Kidney (tissue), 14 donors: ENCODE data around the gene DHDH. TPM values are rescaled to one million over a fixed set of nuclear protein-coding genes. Genes with fewer than 3 reads are reported as not detected.

Source experiments
- DNase-seq, 5 donors: peaks; one replicate each; pipeline ENCODE4 v3.0.0-alpha.2; 2013 to 2020
- FAIRE-seq: peaks from 2 replicates; lab custom pipeline; 2012; peaks lifted over from hg19 to GRCh38; lab: Jason Lieb, UNC
- H3K27ac ChIP-seq, 2 donors: one replicate each; pipeline ENCODE4 v1.7.0; 2013; ENCODE audit warnings: low read depth in 2 of 2, low read length in 2 of 2, inconsistent platforms in 1 of 2
- H3K27me3 ChIP-seq: one replicate; pipeline ENCODE4 v1.7.1; 2013; ENCODE audit warnings: low read length, inconsistent platforms; ENCODE audit not compliant: control insufficient read depth, insufficient read depth
- H3K36me3 ChIP-seq, 3 donors: one replicate each; pipeline versions ENCODE4 v1.7.0 to v1.7.1; 2013; ENCODE audit warnings: low read length in 3 of 3, control low read depth in 1 of 3, inconsistent platforms in 1 of 3; ENCODE audit not compliant: insufficient read depth in 3 of 3, control insufficient read depth in 2 of 3
- H3K4me1 ChIP-seq, 3 donors: one replicate each; pipeline versions ENCODE4 v1.7.0 to v1.7.1; 2013; ENCODE audit warnings: low read length in 3 of 3, inconsistent platforms in 1 of 3, low read depth in 1 of 3; ENCODE audit not compliant: control insufficient read depth in 2 of 3, insufficient read depth in 2 of 3
- H3K4me3 ChIP-seq, 3 donors: one replicate each; pipeline versions ENCODE4 v1.7.0 to v1.8.1; 2013; ENCODE audit warnings: low read length in 3 of 3, control low read depth in 1 of 3, inconsistent platforms in 1 of 3
- H3K9ac ChIP-seq, 3 donors: one replicate each; pipeline versions ENCODE4 v1.7.0 to v1.7.1; 2013; ENCODE audit warnings: low read length in 3 of 3, control low read depth in 1 of 3, inconsistent platforms in 1 of 3
- H3K9me3 ChIP-seq, 3 donors: one replicate each; pipeline versions ENCODE4 v1.7.0 to v1.7.1; 2013; ENCODE audit warnings: low read length in 3 of 3, control low read depth in 1 of 3, inconsistent platforms in 1 of 3; ENCODE audit not compliant: control insufficient read depth in 2 of 3, insufficient read depth in 1 of 3
- intact Hi-C: fragments of 100-400 bp; cut with DNase I; formaldehyde crosslinking; loops from one replicate; pipeline ENCODE4 v1.11.1; 2022
- polyA plus RNA-seq: library from polyadenylated mRNA; stranded (reverse); fragments of 350-450 nt; fragmentation: Illumina TruSeq; extraction: RNeasy Lipid Tissue Mini Kit (QIAGEN cat#74804); gene quantifications from one replicate; pipeline ENCODE4 v1.2.3, GENCODE V29; 2014; ENCODE audit warnings: low read depth, low replicate concordance; ENCODE audit not compliant: insufficient read depth
- total RNA-seq: library from RNA; stranded (reverse); fragmentation: NEBNext Ultra II Directional; extraction: Animal tissue kit (Norgen Biotek cat#: 25700); gene quantifications from one replicate; pipeline ENCODE4 v1.2.1, GENCODE V29; 2021
- TF ChIP-seq, protein P1 (sequence below): IDR thresholded peaks from 3 replicates; pipeline ENCODE4 v1.5.1; 2012; ENCODE audit warnings: mild to moderate bottlenecking, moderate library complexity, borderline replicate concordance; ENCODE audit not compliant: insufficient read depth; ENCODE audit errors: extremely low read depth
- donor health status: control.
- donor health status: control.
- donor health status: control.
- donor health status: control.
- donor health status: control.
- donor health status: DM: yes; HTN: yes; CAD: no.
- donor health status: Normal renal cell carcinoma (clear cell type).

Gene DHDH
- total and polyA plus RNA-seq, 2 donors from 2014 or later = 0.60 to 26.3 TPM

GRCh38 chr19:48928164-48929025, 5.1 kb upstream of the DHDH start:
- intact Hi-C loops = no loop called here
- no peak overlapping the region for H3K27ac ChIP-seq

DNA sequence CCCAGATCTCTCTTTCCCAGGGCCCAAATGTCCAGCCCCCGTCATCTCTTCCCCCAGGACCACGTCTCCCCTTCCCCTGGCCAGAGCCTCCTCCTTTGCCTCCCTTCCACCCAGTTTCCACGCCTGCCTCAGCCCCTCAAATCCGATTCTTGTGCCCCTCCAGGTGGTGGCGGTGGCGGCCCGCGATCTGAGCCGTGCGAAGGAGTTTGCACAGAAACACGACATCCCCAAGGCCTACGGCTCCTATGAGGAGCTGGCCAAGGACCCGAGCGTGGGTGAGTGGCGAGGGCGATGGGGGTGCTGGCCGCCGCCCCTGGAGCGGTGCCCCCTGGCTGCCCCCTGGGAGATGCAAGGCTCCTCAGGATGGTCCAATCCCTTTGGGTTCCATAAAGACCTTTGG, 1.3 kb downstream of the DHDH start:
- TF ChIP-seq, protein P1, sequence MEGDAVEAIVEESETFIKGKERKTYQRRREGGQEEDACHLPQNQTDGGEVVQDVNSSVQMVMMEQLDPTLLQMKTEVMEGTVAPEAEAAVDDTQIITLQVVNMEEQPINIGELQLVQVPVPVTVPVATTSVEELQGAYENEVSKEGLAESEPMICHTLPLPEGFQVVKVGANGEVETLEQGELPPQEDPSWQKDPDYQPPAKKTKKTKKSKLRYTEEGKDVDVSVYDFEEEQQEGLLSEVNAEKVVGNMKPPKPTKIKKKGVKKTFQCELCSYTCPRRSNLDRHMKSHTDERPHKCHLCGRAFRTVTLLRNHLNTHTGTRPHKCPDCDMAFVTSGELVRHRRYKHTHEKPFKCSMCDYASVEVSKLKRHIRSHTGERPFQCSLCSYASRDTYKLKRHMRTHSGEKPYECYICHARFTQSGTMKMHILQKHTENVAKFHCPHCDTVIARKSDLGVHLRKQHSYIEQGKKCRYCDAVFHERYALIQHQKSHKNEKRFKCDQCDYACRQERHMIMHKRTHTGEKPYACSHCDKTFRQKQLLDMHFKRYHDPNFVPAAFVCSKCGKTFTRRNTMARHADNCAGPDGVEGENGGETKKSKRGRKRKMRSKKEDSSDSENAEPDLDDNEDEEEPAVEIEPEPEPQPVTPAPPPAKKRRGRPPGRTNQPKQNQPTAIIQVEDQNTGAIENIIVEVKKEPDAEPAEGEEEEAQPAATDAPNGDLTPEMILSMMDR = no peak

More at GRCh38 chr19:48928164-48929025, 5.1 kb upstream of the DHDH start:
- Histone ChIP-seq H3K4me3 (no peak overlapping the region), H3K36me3 (no peaks in the 10 kb centered on the region), H3K9me3 (no peaks in the 10 kb centered on the region), H3K4me1 (peaks cover 0 to 2% (median 0%) of the 10 kb centered on the region in 3 donors), H3K9ac (no peak overlapping the region), H3K27me3 (no peaks in the 10 kb centered on the region)
- FAIRE-seq (no peak), DNase-seq (peak in 1 of 5 donors; percentile 25)
- TF ChIP-seq, protein P1 = no peak

DNA sequence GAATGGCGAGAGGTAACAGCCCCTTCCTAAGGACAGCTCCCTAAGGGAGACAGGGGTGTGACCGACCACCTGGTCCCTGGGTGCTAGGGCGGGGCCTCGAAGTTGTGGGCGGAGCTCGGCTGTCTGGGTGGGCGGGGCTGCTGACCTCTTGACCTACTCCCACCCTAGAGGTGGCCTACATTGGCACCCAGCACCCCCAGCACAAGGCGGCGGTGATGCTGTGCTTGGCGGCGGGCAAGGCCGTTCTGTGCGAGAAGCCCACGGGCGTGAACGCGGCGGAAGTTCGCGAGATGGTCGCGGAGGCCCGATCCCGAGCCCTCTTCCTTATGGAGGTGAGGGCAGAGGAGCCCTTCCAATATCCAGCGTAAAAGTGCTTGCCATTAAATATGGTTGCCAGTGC, 2.4 kb downstream of the DHDH start:
- Histone ChIP-seq H3K27ac (no peak overlapping the region), H3K9me3 (peaks cover 0 to under 1% (median 0%) of the 10 kb centered on the region in 3 donors), H3K27me3 (no peaks in the 10 kb centered on the region), H3K9ac (no peak overlapping the region), H3K4me1 (peaks cover 0 to 5% (median 0%) of the 10 kb centered on the region in 3 donors), H3K4me3 (no peak overlapping the region), H3K36me3 (no peaks in the 10 kb centered on the region)
- TF ChIP-seq, protein P1 = no peak
- FAIRE-seq (no peak), DNase-seq (peak in 2 of 5 donors; percentile 57 to 75)
- intact Hi-C loops = no loop called here

More for the DNA sequence above, 1.3 kb downstream of the DHDH start:
- no peak overlapping the region for H3K27ac ChIP-seq
- intact Hi-C loops = no loop called here
- peaks cover 0 to 5% (median 0%) of the 10 kb centered on the region in 3 donors for H3K4me1 ChIP-seq
- FAIRE-seq (no peak), DNase-seq (peak in 1 of 5 donors; percentile 50)
- no peaks in the 10 kb centered on the region for H3K9me3 ChIP-seq
- H3K9ac ChIP-seq = no peak overlapping the region
- H3K36me3 ChIP-seq = no peaks in the 10 kb centered on the region
- H3K4me3 ChIP-seq = no peak overlapping the region
- H3K27me3 ChIP-seq = no peaks in the 10 kb centered on the region
